Measurements from ENCODE around the gene LGMN. TPM values are rescaled to one million over a fixed set of nuclear protein-coding genes. Genes with fewer than 3 reads are reported as not detected.
"Not testable (repeated sequence)": the region's sequence is repeated elsewhere in the genome, so short reads cannot be mapped to it uniquely, and the experiment has no call there.

Gene LGMN
- total RNA-seq, 2 experiments from 2014 or later, result 6.9 to 7.7 TPM

DNA sequence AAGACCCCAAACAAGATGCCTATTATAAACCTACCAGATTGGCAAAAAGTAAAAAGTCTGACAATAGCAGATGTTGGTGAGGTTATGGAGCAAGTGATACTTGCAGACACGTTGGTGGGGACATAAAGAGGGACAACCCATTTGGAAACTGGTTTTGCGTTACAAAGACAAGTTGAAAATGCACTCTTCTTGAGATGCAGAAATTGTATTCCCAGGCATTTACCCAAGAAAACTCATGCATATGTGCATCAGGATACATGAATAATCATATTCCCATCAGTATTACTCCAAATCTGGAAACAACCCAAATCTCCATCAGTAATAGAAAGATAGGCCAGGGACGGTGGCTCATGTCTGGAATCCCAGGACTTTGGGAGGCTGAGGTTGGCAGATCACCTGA is 32.9 kb upstream of the LGMN start:
- no peaks in the 10 kb centered on the region for H3K9me3 Mint-ChIP-seq
- H3K36me3 Mint-ChIP-seq (ENCODE audit: low read depth), result no peaks in the 10 kb centered on the region
- no peak for DNase-seq
- no peak overlapping the region for H3K4me3 Mint-ChIP-seq
- intact Hi-C loops (cut with micrococcal nuclease), result no loop called here
- CTCF ChIA-PET, result interaction anchor here (1.1 to 8.6 kb wide), 4 partner anchors 63 to 68 kb away, joined by 3 to 110 read pairs (median 8); no protein-coding TSS in a partner anchor
- no peak overlapping the region for H3K27ac Mint-ChIP-seq
- H3K4me1 Mint-ChIP-seq (ENCODE audit: low read depth), result peaks cover 4% of the 10 kb centered on the region
- H3K27me3 Mint-ChIP-seq (ENCODE audit: low read depth), result no peaks in the 10 kb centered on the region

- CTCF ChIA-PET, result interaction anchor here (0.7 to 1.7 kb wide), 10 partner anchors 8 to 332 kb away, joined by 3 to 9 read pairs (median 4); no protein-coding TSS in a partner anchor
- DNase-seq, result no peak
- Mint-ChIP-seq H3K27me3 (ENCODE audit: low read depth) (no peaks in the 10 kb centered on the region), H3K27ac (no peak overlapping the region), H3K4me1 (ENCODE audit: low read depth) (peaks cover 4% of the 10 kb centered on the region), H3K4me3 (no peak overlapping the region), H3K9me3 (no peaks in the 10 kb centered on the region), H3K36me3 (ENCODE audit: low read depth) (no peaks in the 10 kb centered on the region)
- intact Hi-C loops (cut with micrococcal nuclease), result no loop called here
Measured at GRCh38 chr14:92780444-92781232, 32.2 kb upstream of the LGMN start.

GRCh38 chr14:92778868-92779565 is 30.6 kb upstream of the LGMN start:
- H3K27ac Mint-ChIP-seq; DNase-seq; CTCF ChIA-PET; H3K36me3 Mint-ChIP-seq (ENCODE audit: low read depth); H3K27me3 Mint-ChIP-seq (ENCODE audit: low read depth); intact Hi-C loops (cut with micrococcal nuclease); H3K4me3 Mint-ChIP-seq; H3K9me3 Mint-ChIP-seq: not testable (repeated sequence)
- H3K4me1 Mint-ChIP-seq (ENCODE audit: low read depth), result peaks cover 11% of the 10 kb centered on the region

- H3K36me3 Mint-ChIP-seq (ENCODE audit: low read depth); H3K27me3 Mint-ChIP-seq (ENCODE audit: low read depth); H3K4me3 Mint-ChIP-seq; H3K9me3 Mint-ChIP-seq; H3K27ac Mint-ChIP-seq: not testable (repeated sequence)
- CTCF ChIA-PET, result interaction anchor here (0.7 kb wide), 1 partner anchor 82 kb away, joined by 5 read pairs; no protein-coding TSS in a partner anchor
- DNase-seq, result peak; percentile 43
- intact Hi-C loops (cut with micrococcal nuclease), result loop anchor here (2.0 kb wide), 1 partner anchor 20 kb away; the partner anchor contains the start of gene GOLGA5
- peaks cover 12% of the 10 kb centered on the region for H3K4me1 Mint-ChIP-seq (ENCODE audit: low read depth)
Measured at GRCh38 chr14:92775292-92775691, 26.9 kb upstream of the LGMN start.

DNA sequence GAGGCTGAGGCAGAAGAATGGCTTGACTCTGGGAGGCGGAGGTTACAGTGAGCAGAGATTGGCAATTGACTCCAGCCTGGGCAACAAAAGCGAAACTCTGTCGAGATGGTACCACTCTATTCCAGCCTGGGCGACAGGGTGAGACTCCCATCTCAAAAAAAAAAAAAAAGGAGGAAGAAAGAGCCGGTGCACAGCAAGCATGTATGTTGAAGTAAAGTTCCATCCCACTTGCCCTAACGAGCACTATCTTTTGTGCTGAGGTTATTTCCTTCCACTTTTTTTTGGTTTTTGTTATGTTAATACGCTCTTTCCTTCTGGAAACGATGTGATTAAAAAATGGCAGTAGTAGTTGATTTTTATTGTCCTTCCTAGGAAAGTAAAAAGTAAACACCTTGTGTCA is 26.1 kb upstream of the LGMN start:
- Mint-ChIP-seq H3K27me3 (ENCODE audit: low read depth) (no peaks in the 10 kb centered on the region), H3K4me1 (ENCODE audit: low read depth) (peaks cover 13% of the 10 kb centered on the region), H3K4me3 (no peak overlapping the region), H3K27ac (no peak overlapping the region), H3K9me3 (no peaks in the 10 kb centered on the region), H3K36me3 (ENCODE audit: low read depth) (no peaks in the 10 kb centered on the region)
- intact Hi-C loops (cut with micrococcal nuclease), result loop anchor here (2.0 kb wide), 1 partner anchor 20 kb away; the partner anchor contains the start of gene GOLGA5
- CTCF ChIA-PET, result interaction anchor here (0.6 kb wide), 1 partner anchor 88 kb away, joined by 3 read pairs; no protein-coding TSS in a partner anchor
- no peak for DNase-seq

DNA sequence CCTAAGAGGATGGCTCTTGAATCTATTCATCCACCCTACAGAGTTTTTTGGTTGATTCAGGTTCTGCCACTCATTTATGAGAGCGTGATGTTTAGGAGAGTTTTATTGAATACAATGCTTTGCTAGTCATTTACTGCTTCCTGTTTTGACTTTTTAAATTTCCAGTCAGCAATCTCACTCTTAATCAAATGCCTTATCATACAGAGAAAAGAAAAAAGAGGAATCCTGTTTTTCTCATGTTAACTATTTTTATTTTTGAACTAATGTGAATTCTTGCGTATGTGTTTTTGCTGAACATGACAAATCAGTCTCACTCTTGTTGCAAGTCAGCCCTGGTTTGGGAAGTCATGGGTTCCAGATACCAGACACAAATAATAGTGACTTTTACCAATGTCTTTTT is 22.1 kb upstream of the LGMN start:
- Mint-ChIP-seq H3K4me3 (no peak overlapping the region), H3K27ac (no peak overlapping the region), H3K36me3 (ENCODE audit: low read depth) (no peaks in the 10 kb centered on the region), H3K4me1 (ENCODE audit: low read depth) (peaks cover 22% of the 10 kb centered on the region), H3K27me3 (ENCODE audit: low read depth) (no peaks in the 10 kb centered on the region), H3K9me3 (no peaks in the 10 kb centered on the region)
- intact Hi-C loops (cut with micrococcal nuclease), result loop anchor here (1.0 kb wide), 1 partner anchor 42 kb away; no protein-coding TSS in a partner anchor
- CTCF ChIA-PET, result no interaction called here
- no peak for DNase-seq

GRCh38 chr14:92768795-92769194 is 20.4 kb upstream of the LGMN start:
- H3K36me3 Mint-ChIP-seq (ENCODE audit: low read depth), result no peaks in the 10 kb centered on the region
- CTCF ChIA-PET, result interaction anchor here (1.6 kb wide), 1 partner anchor 54 kb away, joined by 4 read pairs; no protein-coding TSS in a partner anchor
- DNase-seq, result no peak
- no peaks in the 10 kb centered on the region for H3K9me3 Mint-ChIP-seq
- peaks cover 3% of the 10 kb centered on the region for H3K27me3 Mint-ChIP-seq (ENCODE audit: low read depth)
- peaks cover 16% of the 10 kb centered on the region for H3K4me1 Mint-ChIP-seq (ENCODE audit: low read depth)
- no peak overlapping the region for H3K27ac Mint-ChIP-seq
- intact Hi-C loops (cut with micrococcal nuclease), result no loop called here
- H3K4me3 Mint-ChIP-seq, result no peak overlapping the region

DNA sequence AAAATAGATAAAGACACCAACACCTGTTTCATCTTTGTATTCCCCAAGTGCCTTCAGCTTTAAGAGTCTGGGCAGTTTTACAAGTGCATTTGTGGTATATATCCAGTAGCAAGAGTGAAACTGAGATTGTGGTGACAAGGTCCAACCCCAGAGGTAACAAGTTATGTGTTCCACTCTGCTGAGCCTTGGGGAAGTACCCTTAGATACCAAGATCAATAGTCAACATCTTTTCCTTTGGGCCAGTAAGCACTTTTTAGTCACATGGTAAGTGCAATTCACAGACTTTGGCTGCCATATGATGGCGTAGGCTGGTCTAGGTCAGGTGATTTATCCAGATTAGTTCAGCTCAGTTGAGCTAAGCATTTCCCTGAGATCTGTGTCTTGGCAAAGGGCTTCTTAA is 19.8 kb upstream of the LGMN start:
- H3K27ac Mint-ChIP-seq; intact Hi-C loops (cut with micrococcal nuclease); H3K9me3 Mint-ChIP-seq; H3K4me3 Mint-ChIP-seq; H3K36me3 Mint-ChIP-seq (ENCODE audit: low read depth); H3K27me3 Mint-ChIP-seq (ENCODE audit: low read depth): not testable (repeated sequence)
- peak; percentile 63 for DNase-seq
- peaks cover 16% of the 10 kb centered on the region for H3K4me1 Mint-ChIP-seq (ENCODE audit: low read depth)
- CTCF ChIA-PET, result interaction anchor here (0.6 to 1.6 kb wide), 7 partner anchors 8 to 484 kb away, joined by 3 to 5 read pairs (median 3); no protein-coding TSS in a partner anchor

GRCh38 chr14:92763666-92764631 is 15.5 kb upstream of the LGMN start:
- H3K4me1 Mint-ChIP-seq (ENCODE audit: low read depth), result peaks cover 21% of the 10 kb centered on the region
- CTCF ChIA-PET; intact Hi-C loops (cut with micrococcal nuclease); H3K27ac Mint-ChIP-seq; H3K27me3 Mint-ChIP-seq (ENCODE audit: low read depth); H3K36me3 Mint-ChIP-seq (ENCODE audit: low read depth); H3K4me3 Mint-ChIP-seq; H3K9me3 Mint-ChIP-seq; DNase-seq: not testable (repeated sequence)

GRCh38 chr14:92760524-92760805 is 12.0 kb upstream of the LGMN start:
- Mint-ChIP-seq H3K27ac (no peak overlapping the region), H3K9me3 (no peaks in the 10 kb centered on the region), H3K36me3 (ENCODE audit: low read depth) (no peaks in the 10 kb centered on the region), H3K27me3 (ENCODE audit: low read depth) (peaks cover 3% of the 10 kb centered on the region), H3K4me1 (ENCODE audit: low read depth) (peaks cover 12% of the 10 kb centered on the region), H3K4me3 (no peak overlapping the region)
- intact Hi-C loops (cut with micrococcal nuclease), result no loop called here
- DNase-seq, result no peak
- CTCF ChIA-PET, result no interaction called here

DNA sequence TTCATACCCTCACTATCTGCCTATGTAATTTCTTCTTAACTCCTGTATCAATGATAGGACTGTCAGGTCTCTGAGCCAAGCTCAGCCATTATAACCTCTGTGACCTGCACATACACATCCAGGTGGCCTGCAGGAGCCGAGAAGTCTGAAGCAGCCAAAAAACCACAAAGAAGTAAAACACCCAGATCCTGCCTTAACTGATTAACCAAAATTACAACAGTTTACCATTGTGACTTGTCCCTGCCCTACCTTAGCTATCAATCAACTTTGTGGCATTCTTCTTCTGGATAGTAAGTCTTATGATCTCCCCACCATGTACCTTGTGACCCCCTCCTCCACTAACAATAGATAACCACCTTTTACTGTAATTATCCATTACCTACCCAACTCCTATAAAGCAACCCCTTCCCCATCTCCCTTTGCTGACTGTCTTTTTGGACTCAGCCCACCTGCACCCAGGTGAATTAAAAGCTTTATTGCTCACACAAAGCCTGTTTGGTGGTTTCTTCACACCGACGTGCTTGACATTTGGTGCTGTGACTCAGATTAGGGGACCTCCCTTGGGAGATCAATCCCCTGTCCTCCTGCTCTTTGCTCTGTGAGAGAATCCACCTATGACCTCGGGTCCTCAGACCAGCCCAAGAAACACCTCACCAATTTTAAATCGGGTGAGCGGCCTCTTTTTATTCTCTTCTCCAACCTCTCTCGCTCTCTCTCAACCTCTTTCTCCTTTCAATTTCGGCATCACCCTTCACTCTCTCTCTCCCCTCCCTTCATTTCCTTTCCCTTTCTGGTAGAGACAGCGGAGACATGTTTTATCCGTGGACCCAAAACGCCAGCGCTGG is 11.5 kb upstream of the LGMN start:
- Mint-ChIP-seq H3K27ac (no peak overlapping the region), H3K4me3 (no peak overlapping the region), H3K27me3 (ENCODE audit: low read depth) (peaks cover 3% of the 10 kb centered on the region), H3K9me3 (no peaks in the 10 kb centered on the region), H3K36me3 (ENCODE audit: low read depth) (no peaks in the 10 kb centered on the region), H3K4me1 (ENCODE audit: low read depth) (peaks cover 12% of the 10 kb centered on the region)
- DNase-seq, result peak; percentile 56
- CTCF ChIA-PET, result interaction anchor here (0.7 to 0.9 kb wide), 3 partner anchors 8 to 21 kb away, joined by 3 to 5 read pairs (median 4); partner anchors contain the start of gene LGMN
- intact Hi-C loops (cut with micrococcal nuclease), result no loop called here
